ENCODE results near the gene POLK.
"Not testable (repeated sequence)": the region's sequence is repeated elsewhere in the genome, so short reads cannot be mapped to it uniquely, and the experiment has no call there.

Gene POLK

DNA sequence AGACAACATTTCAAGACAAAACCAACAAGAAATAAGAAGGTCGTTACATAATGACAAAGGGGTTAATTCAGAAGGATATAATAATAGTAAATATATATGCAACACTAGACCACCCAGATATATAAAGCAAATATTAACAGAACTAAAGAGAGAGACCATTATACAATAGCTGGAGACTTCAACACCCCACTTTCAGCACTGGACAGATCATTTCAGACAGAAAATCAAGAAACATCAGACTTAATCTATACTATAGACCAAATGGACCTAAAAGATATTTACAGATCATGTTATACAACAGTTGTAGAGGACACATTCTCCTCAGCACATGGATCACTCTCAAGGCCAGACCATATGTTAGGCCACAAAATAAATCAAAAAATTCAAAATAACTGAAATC lies 27.1 kb upstream of the POLK start:
- Histone ChIP-seq H2AK5ac (ENCODE audit: low read length) (no peak overlapping the region), H3K23ac (ENCODE audit: low read length) (no peak overlapping the region), H3K14ac (ENCODE audit: low read length) (no peak overlapping the region), H3K9ac (ENCODE audit: low read length) (no peak overlapping the region), H3K4me2 (ENCODE audit: low read length) (no peak overlapping the region), H4K12ac (ENCODE audit: low read depth, low read length) (no peak overlapping the region), H4K8ac (ENCODE audit: low read depth, low read length) (no peak overlapping the region), H4K91ac (ENCODE audit: low read depth, low read length) (no peak overlapping the region), H2BK120ac (ENCODE audit: insufficient read depth, low read length, poor library complexity) (no peak overlapping the region), H3K4me3 (ENCODE audit: low read depth, low read length) (no peak overlapping the region), H2BK12ac (ENCODE audit: low read length) (no peak overlapping the region), H2BK5ac (ENCODE audit: low read depth, low read length, poor library complexity) (no peak overlapping the region), H2AFZ (ENCODE audit: insufficient read depth, low read length, poor library complexity) (no peak overlapping the region), H3K27ac (ENCODE audit: low read depth, low read length) (no peak overlapping the region), H3K79me2 (ENCODE audit: control insufficient read depth, insufficient read depth, low read length, poor library complexity) (no peaks in the 10 kb centered on the region), H3K4ac (ENCODE audit: low read depth, low read length) (no peak overlapping the region), H3K4me1 (ENCODE audit: control insufficient read depth in 1 of 2, insufficient read depth in 2 of 2, low read length in 2 of 2) (no peaks in the 10 kb centered on the region), H3K27me3 (ENCODE audit: insufficient read depth, low read length) (no peaks in the 10 kb centered on the region), H3K36me3 (ENCODE audit: control insufficient read depth in 1 of 2, insufficient read depth in 2 of 2, low read length in 2 of 2) (no peaks in the 10 kb centered on the region), H3K79me1 (ENCODE audit: low read length) (no peaks in the 10 kb centered on the region), H3K18ac (ENCODE audit: low read length) (no peak overlapping the region), H3K9me3 (ENCODE audit: insufficient read depth, low read depth, low read length) (no peaks in the 10 kb centered on the region)
- no CpG with 5 or more reads among the region's 1 CpG for WGBS (ENCODE audit: extremely low coverage, insufficient coverage, insufficient read length)
- no peak for DNase-seq

DNA sequence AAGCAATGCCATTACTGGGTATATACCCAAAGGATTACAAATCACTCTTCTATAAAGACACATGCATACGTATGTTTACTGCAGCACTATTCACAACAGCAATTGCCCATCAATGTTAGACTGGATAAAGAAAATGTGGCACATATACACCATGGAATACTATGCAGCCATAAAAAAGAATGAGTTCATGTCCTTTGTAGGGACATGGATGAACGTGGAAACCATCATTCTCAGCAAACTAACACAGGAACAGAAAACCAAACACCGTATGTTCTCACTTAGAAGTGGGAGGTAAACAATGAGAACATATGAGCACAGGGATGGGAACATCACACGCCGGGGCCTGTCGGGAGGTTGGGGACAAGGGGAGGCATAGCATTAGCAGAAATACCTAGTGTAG lies 21.8 kb upstream of the POLK start:
- H2AK5ac ChIP-seq (ENCODE audit: low read length); H3K4me3 ChIP-seq (ENCODE audit: low read depth, low read length); H4K12ac ChIP-seq (ENCODE audit: low read depth, low read length); H4K8ac ChIP-seq (ENCODE audit: low read depth, low read length); H3K9ac ChIP-seq (ENCODE audit: low read length); H4K91ac ChIP-seq (ENCODE audit: low read depth, low read length); H3K27me3 ChIP-seq (ENCODE audit: insufficient read depth, low read length); H3K79me2 ChIP-seq (ENCODE audit: control insufficient read depth, insufficient read depth, low read length, poor library complexity); H3K18ac ChIP-seq (ENCODE audit: low read length); H3K36me3 ChIP-seq (ENCODE audit: control insufficient read depth in 1 of 2, insufficient read depth in 2 of 2, low read length in 2 of 2); H3K9me3 ChIP-seq (ENCODE audit: insufficient read depth, low read depth, low read length); H3K79me1 ChIP-seq (ENCODE audit: low read length); H2AFZ ChIP-seq (ENCODE audit: insufficient read depth, low read length, poor library complexity); H2BK5ac ChIP-seq (ENCODE audit: low read depth, low read length, poor library complexity); H3K4ac ChIP-seq (ENCODE audit: low read depth, low read length); H3K27ac ChIP-seq (ENCODE audit: low read depth, low read length); H3K14ac ChIP-seq (ENCODE audit: low read length); H3K23ac ChIP-seq (ENCODE audit: low read length); H2BK12ac ChIP-seq (ENCODE audit: low read length); H3K4me2 ChIP-seq (ENCODE audit: low read length); H3K4me1 ChIP-seq (ENCODE audit: control insufficient read depth in 1 of 2, insufficient read depth in 2 of 2, low read length in 2 of 2); DNase-seq; H2BK120ac ChIP-seq (ENCODE audit: insufficient read depth, low read length, poor library complexity): not testable (repeated sequence)
- no CpG with 5 or more reads among the region's 6 CpGs for WGBS (ENCODE audit: extremely low coverage, insufficient coverage, insufficient read length)

DNA sequence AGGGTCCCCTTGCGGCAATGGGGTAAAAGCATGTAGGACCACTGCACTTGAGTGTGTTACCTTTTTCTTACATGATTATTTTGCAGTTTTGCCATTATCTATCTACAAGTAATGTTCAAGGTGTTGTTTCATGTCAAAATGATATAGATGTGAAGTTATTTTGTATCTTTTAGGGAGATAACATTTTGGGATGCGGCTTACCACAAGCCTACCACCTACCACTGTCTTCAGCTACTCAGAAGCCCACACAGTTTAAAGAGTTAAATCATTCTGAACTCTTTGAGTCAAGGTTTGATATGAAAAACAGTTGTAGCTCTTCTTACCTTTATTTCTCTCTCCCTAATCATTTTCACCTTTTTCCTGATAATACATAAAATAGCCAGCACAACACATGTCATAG lies 20.1 kb upstream of the POLK start:
- no peak overlapping the region for H3K4me2 ChIP-seq (ENCODE audit: low read length)
- H4K91ac ChIP-seq (ENCODE audit: low read depth, low read length) = no peak overlapping the region
- no peaks in the 10 kb centered on the region for H3K79me2 ChIP-seq (ENCODE audit: control insufficient read depth, insufficient read depth, low read length, poor library complexity)
- no peaks in the 10 kb centered on the region for H3K27me3 ChIP-seq (ENCODE audit: insufficient read depth, low read length)
- no peak overlapping the region for H2BK5ac ChIP-seq (ENCODE audit: low read depth, low read length, poor library complexity)
- no peak overlapping the region for H3K14ac ChIP-seq (ENCODE audit: low read length)
- no peak for DNase-seq
- H2AK5ac ChIP-seq (ENCODE audit: low read length) = no peak overlapping the region
- peaks cover 0 to 5% of the 10 kb centered on the region in 2 experiments for H3K4me1 ChIP-seq (ENCODE audit: control insufficient read depth in 1 of 2, insufficient read depth in 2 of 2, low read length in 2 of 2)
- no peak overlapping the region for H3K4me3 ChIP-seq (ENCODE audit: low read depth, low read length)
- no peaks in the 10 kb centered on the region for H3K79me1 ChIP-seq (ENCODE audit: low read length)
- H3K23ac ChIP-seq (ENCODE audit: low read length) = no peak overlapping the region
- no peak overlapping the region for H2BK120ac ChIP-seq (ENCODE audit: insufficient read depth, low read length, poor library complexity)
- H3K9ac ChIP-seq (ENCODE audit: low read length) = no peak overlapping the region
- no peak overlapping the region for H2AFZ ChIP-seq (ENCODE audit: insufficient read depth, low read length, poor library complexity)
- no peak overlapping the region for H3K4ac ChIP-seq (ENCODE audit: low read depth, low read length)
- H3K18ac ChIP-seq (ENCODE audit: low read length) = no peak overlapping the region
- WGBS (ENCODE audit: extremely low coverage, insufficient coverage, insufficient read length) = no CpG with 5 or more reads among the region's 2 CpGs
- no peak overlapping the region for H4K12ac ChIP-seq (ENCODE audit: low read depth, low read length)
- peaks cover 0 to 2% of the 10 kb centered on the region in 2 experiments for H3K36me3 ChIP-seq (ENCODE audit: control insufficient read depth in 1 of 2, insufficient read depth in 2 of 2, low read length in 2 of 2)
- no peak overlapping the region for H4K8ac ChIP-seq (ENCODE audit: low read depth, low read length)
- H3K27ac ChIP-seq (ENCODE audit: low read depth, low read length) = no peak overlapping the region
- H3K9me3 ChIP-seq (ENCODE audit: insufficient read depth, low read depth, low read length) = no peaks in the 10 kb centered on the region
- no peak overlapping the region for H2BK12ac ChIP-seq (ENCODE audit: low read length)

DNA sequence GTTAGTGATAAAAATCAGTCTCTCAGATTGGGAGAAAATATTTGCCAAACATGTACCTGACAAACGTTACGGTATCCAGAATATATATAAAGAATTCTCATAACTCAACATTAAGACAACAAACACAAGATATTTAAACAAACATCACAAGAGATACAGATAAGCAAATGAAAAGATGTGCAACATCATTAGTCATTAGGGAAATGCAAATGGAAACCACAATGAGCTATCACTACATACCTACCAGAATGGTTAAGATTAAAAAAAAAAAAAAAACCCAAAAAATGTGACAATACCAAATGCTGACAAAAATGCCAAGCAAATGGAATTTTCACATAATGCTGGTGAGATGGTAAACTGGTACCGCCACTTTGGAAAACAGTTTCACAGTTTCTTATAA lies 15.7 kb upstream of the POLK start:
- Histone ChIP-seq H3K79me2 (ENCODE audit: control insufficient read depth, insufficient read depth, low read length, poor library complexity) (no peaks in the 10 kb centered on the region), H3K4me3 (ENCODE audit: low read depth, low read length) (no peak overlapping the region), H3K27me3 (ENCODE audit: insufficient read depth, low read length) (no peaks in the 10 kb centered on the region), H2BK120ac (ENCODE audit: insufficient read depth, low read length, poor library complexity) (no peak overlapping the region), H2BK5ac (ENCODE audit: low read depth, low read length, poor library complexity) (no peak overlapping the region), H3K23ac (ENCODE audit: low read length) (no peak overlapping the region), H2BK12ac (ENCODE audit: low read length) (no peak overlapping the region), H3K4me1 (ENCODE audit: control insufficient read depth in 1 of 2, insufficient read depth in 2 of 2, low read length in 2 of 2) (peaks cover 0 to 7% of the 10 kb centered on the region in 2 experiments), H3K9me3 (ENCODE audit: insufficient read depth, low read depth, low read length) (no peaks in the 10 kb centered on the region), H4K8ac (ENCODE audit: low read depth, low read length) (no peak overlapping the region), H4K12ac (ENCODE audit: low read depth, low read length) (no peak overlapping the region), H2AK5ac (ENCODE audit: low read length) (no peak overlapping the region), H3K36me3 (ENCODE audit: control insufficient read depth in 1 of 2, insufficient read depth in 2 of 2, low read length in 2 of 2) (peaks cover 3 to 5% of the 10 kb centered on the region in 2 experiments), H3K14ac (ENCODE audit: low read length) (no peak overlapping the region), H3K4me2 (ENCODE audit: low read length) (no peak overlapping the region), H3K27ac (ENCODE audit: low read depth, low read length) (no peak overlapping the region), H4K91ac (ENCODE audit: low read depth, low read length) (no peak overlapping the region), H2AFZ (ENCODE audit: insufficient read depth, low read length, poor library complexity) (no peak overlapping the region), H3K79me1 (ENCODE audit: low read length) (no peaks in the 10 kb centered on the region), H3K4ac (ENCODE audit: low read depth, low read length) (no peak overlapping the region), H3K18ac (ENCODE audit: low read length) (no peak overlapping the region), H3K9ac (ENCODE audit: low read length) (no peak overlapping the region)
- DNase-seq = peak in 1 of 2 donors; percentile 43
- WGBS (ENCODE audit: extremely low coverage, insufficient coverage, insufficient read length) = no CpG with 5 or more reads among the region's 3 CpGs

Measured in trophoblast cell (in vitro differentiated cells and primary cell).